SK-MEL-5 (cell line): ENCODE results near the gene TOR1AIP2. TPM values are rescaled to one million over a fixed set of nuclear protein-coding genes. Genes with fewer than 3 reads are reported as not detected.

Source experiments
- DNase-seq: peaks from one replicate; pipeline ENCODE4 v3.0.0-alpha.2; 2016; ENCODE audit warnings: low read depth, low spot score
- in situ Hi-C: cut with HindIII; loops from 2 replicates; pipeline ENCODE4 v1.10.0; 2016; ENCODE audit warnings: low sequenced_read_pairs, high pct_unique_total_duplicates, low pct_unique_long_range_greater_than_20kb
- total RNA-seq: library from RNA; depleted of rRNA; stranded (reverse); fragments of >200 nt; shearing (Covaris generic); gene quantifications from 2 replicates; pipeline ENCODE4 v1.2.3, GENCODE V29; 2014; rRNA removed

TOR1AIP2 gene
- total RNA-seq, 1 experiment from 2014 or later, result 80.5 TPM

GRCh38 chr1:179798864-179799516 lies 78.6 kb downstream of the TOR1AIP2 start:
- no peak for DNase-seq
- in situ Hi-C loops, result no loop called here

- DNase-seq, result no peak
- in situ Hi-C loops, result no loop called here
Measured at GRCh38 chr1:179798213-179798863, 79.3 kb downstream of the TOR1AIP2 start.

- in situ Hi-C loops, result no loop called here
- DNase-seq, result no peak
Measured at GRCh38 chr1:179794669-179795068, 82.9 kb downstream of the TOR1AIP2 start.

- in situ Hi-C loops, result no loop called here
- DNase-seq, result no peak
Measured at GRCh38 chr1:179794146-179794545, 83.5 kb downstream of the TOR1AIP2 start.

GRCh38 chr1:179793281-179793680 lies 84.3 kb downstream of the TOR1AIP2 start:
- in situ Hi-C loops, result no loop called here
- DNase-seq, result no peak

Other genes with a start within 250 kb of the TOR1AIP2 start
- gene FAM163A, start 134.5 kb downstream of the TOR1AIP2 start, total RNA-seq, result not detected in 2 replicates
- 63.1 and 69.7 TPM in 2 replicates for gene TOR1AIP1, start 4.5 kb upstream of the TOR1AIP2 start, total RNA-seq
- 57.5 and 58.2 TPM in 2 replicates for gene CEP350, start 77.0 kb upstream of the TOR1AIP2 start, total RNA-seq